Bronchial epithelial cell (primary cell): ENCODE results near the gene CHCHD6. TPM values are rescaled to one million over a fixed set of nuclear protein-coding genes. Genes with fewer than 3 reads are reported as not detected.

ENCODE experiments used
- DNase-seq: peaks from one replicate; pipeline ENCODE4 v3.0.0-alpha.2; 2010; ENCODE audit warnings: low read depth
- FAIRE-seq: peaks from 2 replicates; lab custom pipeline; 2011; peaks lifted over from hg19 to GRCh38; lab: Jason Lieb, UNC
- H3K27me3 ChIP-seq: 2 replicates; pipeline ENCODE4 v1.5.1; 2011; ENCODE audit warnings: low read length; ENCODE audit not compliant: control insufficient read depth, insufficient read depth
- H3K36me3 ChIP-seq: 2 replicates; pipeline ENCODE4 v1.5.1; 2011; ENCODE audit warnings: low read length; ENCODE audit not compliant: control insufficient read depth, insufficient read depth
- H3K4me3 ChIP-seq: 2 replicates; pipeline ENCODE4 v1.5.1; 2011; ENCODE audit warnings: mild to moderate bottlenecking, low read depth, low read length, control low read depth
- CTCF ChIP-seq: IDR thresholded peaks from 2 replicates; pipeline ENCODE4 v1.5.1; 2011; ENCODE audit warnings: mild to moderate bottlenecking, moderate library complexity, low read length, control low read depth, inconsistent platforms; ENCODE audit not compliant: insufficient read depth, severe bottlenecking
- total RNA-seq: library from RNA; depleted of rRNA; stranded (reverse); fragments of >200 nt; gene quantifications from 2 replicates; pipeline ENCODE4 v1.2.1, GENCODE V29; 2014

The CHCHD6 gene
- total RNA-seq, 1 donor from 2014 or later = 25.5 TPM

- H3K27me3 ChIP-seq = no peaks in the 10 kb centered on the region
- no peaks in the 10 kb centered on the region for H3K36me3 ChIP-seq
- DNase-seq (no peak), FAIRE-seq (peak; percentile 95)
- H3K4me3 ChIP-seq = no peak overlapping the region
- TF ChIP-seq CTCF = no peak
These were observed 260.2 kb downstream of the CHCHD6 start for GRCh38 chr3:126964261-126964660.

GRCh38 chr3:126964950-126965349 lies 260.9 kb downstream of the CHCHD6 start:
- Histone ChIP-seq H3K27me3 (no peaks in the 10 kb centered on the region), H3K4me3 (no peak overlapping the region), H3K36me3 (no peaks in the 10 kb centered on the region)
- FAIRE-seq = no peak
- TF ChIP-seq CTCF = no peak
- DNase-seq = no peak

GRCh38 chr3:126965526-126966080 lies 261.6 kb downstream of the CHCHD6 start:
- no peak for TF ChIP-seq CTCF
- Histone ChIP-seq H3K4me3 (no peak overlapping the region), H3K27me3 (no peaks in the 10 kb centered on the region), H3K36me3 (no peaks in the 10 kb centered on the region)
- FAIRE-seq = peak; percentile 47
- DNase-seq = no peak

- no peak for TF ChIP-seq CTCF
- Histone ChIP-seq H3K4me3 (no peak overlapping the region), H3K36me3 (no peaks in the 10 kb centered on the region), H3K27me3 (no peaks in the 10 kb centered on the region)
- DNase-seq (no peak), FAIRE-seq (no peak)
These were observed 263.3 kb downstream of the CHCHD6 start for GRCh38 chr3:126967386-126967785.

- no peak for TF ChIP-seq CTCF
- DNase-seq = no peak
- Histone ChIP-seq H3K4me3 (no peak overlapping the region), H3K36me3 (no peaks in the 10 kb centered on the region), H3K27me3 (no peaks in the 10 kb centered on the region)
- no peak for FAIRE-seq
These were observed 264.7 kb downstream of the CHCHD6 start for GRCh38 chr3:126968391-126969390.
